Uterus (tissue), 2 donors: Measurements from ENCODE around the gene CDC42SE2.

Experiments used
- POLR2A ChIP-seq, 2 donors: fragments of 450-650 bp; IDR thresholded peaks; one replicate each; pipeline ENCODE4 v1.6.1; 2016; ENCODE audit warnings: antibody characterized with exemption in 2 of 2, mild to moderate bottlenecking in 1 of 2, moderate library complexity in 1 of 2
- TF ChIP-seq, protein P1 (sequence below), 4 experiments: fragments of 200-600 bp in 2 of 4; fragments of 450-650 bp in 2 of 4; sonication (generic) in 2 of 4; IDR thresholded peaks; one replicate each; pipeline ENCODE4 v1.5.1; 2016 to 2019; ENCODE audit warnings: antibody characterized with exemption in 4 of 4, mild to moderate bottlenecking in 2 of 4, moderate library complexity in 1 of 4

DNA sequence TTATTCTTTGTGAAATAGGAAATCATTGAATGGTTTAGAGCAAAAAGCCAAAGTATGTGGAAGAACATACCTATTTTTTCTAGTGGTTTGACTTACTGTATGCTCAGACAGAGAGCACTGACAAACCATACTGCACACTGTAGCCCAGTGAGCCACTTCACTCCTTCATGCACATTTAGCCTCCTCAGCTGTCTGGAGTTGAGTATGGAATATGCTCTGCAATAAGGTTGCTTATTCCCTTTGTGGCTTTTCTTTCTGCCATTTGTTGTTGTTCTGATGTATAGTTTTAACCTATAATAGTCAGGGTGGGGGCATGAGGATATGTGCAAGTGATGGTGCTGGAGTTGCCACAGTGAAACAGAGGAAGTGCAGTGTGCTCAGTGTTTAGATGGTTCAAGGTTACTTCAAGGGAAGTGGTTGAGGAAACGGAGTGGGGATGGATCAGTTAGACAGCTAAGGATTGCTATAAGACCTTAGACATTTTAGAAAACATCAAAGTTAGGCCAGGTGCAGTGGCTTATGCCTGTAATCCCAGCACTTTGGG, 100.7 kb downstream of the CDC42SE2 start:
- TF ChIP-seq, protein P1, sequence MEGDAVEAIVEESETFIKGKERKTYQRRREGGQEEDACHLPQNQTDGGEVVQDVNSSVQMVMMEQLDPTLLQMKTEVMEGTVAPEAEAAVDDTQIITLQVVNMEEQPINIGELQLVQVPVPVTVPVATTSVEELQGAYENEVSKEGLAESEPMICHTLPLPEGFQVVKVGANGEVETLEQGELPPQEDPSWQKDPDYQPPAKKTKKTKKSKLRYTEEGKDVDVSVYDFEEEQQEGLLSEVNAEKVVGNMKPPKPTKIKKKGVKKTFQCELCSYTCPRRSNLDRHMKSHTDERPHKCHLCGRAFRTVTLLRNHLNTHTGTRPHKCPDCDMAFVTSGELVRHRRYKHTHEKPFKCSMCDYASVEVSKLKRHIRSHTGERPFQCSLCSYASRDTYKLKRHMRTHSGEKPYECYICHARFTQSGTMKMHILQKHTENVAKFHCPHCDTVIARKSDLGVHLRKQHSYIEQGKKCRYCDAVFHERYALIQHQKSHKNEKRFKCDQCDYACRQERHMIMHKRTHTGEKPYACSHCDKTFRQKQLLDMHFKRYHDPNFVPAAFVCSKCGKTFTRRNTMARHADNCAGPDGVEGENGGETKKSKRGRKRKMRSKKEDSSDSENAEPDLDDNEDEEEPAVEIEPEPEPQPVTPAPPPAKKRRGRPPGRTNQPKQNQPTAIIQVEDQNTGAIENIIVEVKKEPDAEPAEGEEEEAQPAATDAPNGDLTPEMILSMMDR (IDR thresholded peaks at IDR 0.05): no peak
- TF ChIP-seq POLR2A (IDR thresholded peaks at IDR 0.05): no peak
